HL-60 (cell line): ENCODE results near the gene DNAJC22.

ENCODE experiments used
- DNase-seq, 2 experiments: peaks; one replicate each; pipeline ENCODE4 v3.0.0-alpha.2; 2010 to 2020; ENCODE audit warnings: low read depth in 1 of 2, low spot score in 1 of 2
- H3K27ac ChIP-seq: fragments of 250-450 bp; sonication (Bioruptor Pico); replicated peaks from 2 replicates; pipeline ENCODE4 v1.5.1; 2020; ENCODE audit warnings: mild to moderate bottlenecking, moderate library complexity
- H3K27me3 ChIP-seq: fragments of 250-450 bp; sonication (Bioruptor Pico); 2 replicates; pipeline ENCODE4 v1.5.1; 2021; ENCODE audit warnings: mild to moderate bottlenecking, moderate library complexity; ENCODE audit not compliant: insufficient read depth, poor library complexity, severe bottlenecking
- H3K4me3 ChIP-seq: replicated peaks from 2 replicates; pipeline ENCODE4 v1.5.1; 2011; ENCODE audit warnings: mild to moderate bottlenecking, control low read depth, low read length; ENCODE audit not compliant: insufficient read depth
- CTCF ChIP-seq: IDR thresholded peaks from one replicate; pipeline ENCODE4 v1.5.1; 2011; ENCODE audit warnings: low read length, control low read depth, inconsistent platforms; ENCODE audit not compliant: insufficient read depth
- GABPA ChIP-seq: IDR thresholded peaks from 2 replicates; pipeline ENCODE4 v1.6.1; 2012; ENCODE audit warnings: low read depth
- POLR2AphosphoS5 ChIP-seq: IDR thresholded peaks from 2 replicates; pipeline ENCODE4 v1.6.1; 2012; ENCODE audit warnings: low read depth
- REST ChIP-seq: IDR thresholded peaks from 2 replicates; pipeline ENCODE4 v1.6.1; 2012; ENCODE audit warnings: low read depth; ENCODE audit not compliant: insufficient replicate concordance
- SPI1 ChIP-seq: IDR thresholded peaks from 2 replicates; pipeline ENCODE4 v1.6.1; 2012; ENCODE audit warnings: low read depth, mild to moderate bottlenecking, borderline replicate concordance

The DNAJC22 gene

DNA sequence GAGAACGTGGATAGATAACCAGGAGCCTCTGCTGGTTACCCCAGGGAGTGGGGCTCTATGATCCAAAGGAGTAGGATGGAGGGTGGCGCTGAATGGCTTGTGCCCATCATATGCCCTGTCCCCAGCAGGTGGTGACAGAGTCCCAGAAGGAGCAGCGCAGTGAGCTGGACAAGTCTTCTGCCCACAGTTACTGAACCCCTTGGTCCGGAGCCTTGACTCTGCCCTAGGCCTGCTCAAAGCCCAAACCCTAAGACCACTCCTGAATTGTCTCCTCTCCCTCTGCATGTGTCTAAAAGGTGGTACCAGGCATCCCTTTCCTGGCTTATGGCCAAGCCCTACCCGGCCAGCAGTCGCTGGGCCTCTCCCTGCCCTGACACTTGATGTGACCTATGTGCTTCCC, 48.5 kb upstream of the DNAJC22 start:
- Histone ChIP-seq H3K27ac (no peak overlapping the region), H3K27me3 (peaks cover 43% of the 10 kb centered on the region), H3K4me3 (no peak overlapping the region)
- TF ChIP-seq REST: no peak
- peak; percentile 14 for TF ChIP-seq CTCF
- DNase-seq: peak in 1 of 2 experiments; percentile 36

- TF ChIP-seq CTCF (no peak), SPI1 (no peak), POLR2AphosphoS5 (no peak), REST (no peak), GABPA (no peak)
- H3K4me3 ChIP-seq: no peak overlapping the region
- no peak overlapping the region for H3K27ac ChIP-seq
- H3K27me3 ChIP-seq: peaks cover 12% of the 10 kb centered on the region
- no peak for DNase-seq
Observed at GRCh38 chr12:49301760-49302159, 44.9 kb upstream of the DNAJC22 start.

GRCh38 chr12:49304161-49304560, 42.5 kb upstream of the DNAJC22 start:
- Histone ChIP-seq H3K27ac (no peak overlapping the region), H3K4me3 (no peak overlapping the region), H3K27me3 (no peaks in the 10 kb centered on the region)
- no peak for DNase-seq
- TF ChIP-seq GABPA (no peak), SPI1 (no peak), POLR2AphosphoS5 (no peak), REST (no peak), CTCF (no peak)
